Smooth muscle cell (in vitro differentiated cells): ENCODE data around the gene B3GNT4. TPM values are rescaled to one million over a fixed set of nuclear protein-coding genes. Genes with fewer than 3 reads are reported as not detected.
"Not testable (repeated sequence)": the region's sequence is repeated elsewhere in the genome, so short reads cannot be mapped to it uniquely, and the experiment has no call there.

Experiments used
- DNase-seq: peaks from one replicate; lab custom pipeline; 2025; ENCODE audit not compliant: unreplicated experiment; lab: John Stamatoyannopoulos, UW
- H2AFZ ChIP-seq: fragments of 200-600 bp; sonication (generic); 2 replicates; pipeline ENCODE4 v1.6.0; 2016; ENCODE audit warnings: antibody characterized with exemption, low read depth, mild to moderate bottlenecking
- H3F3A ChIP-seq: fragments of 200-600 bp; sonication (generic); 2 replicates; pipeline ENCODE4 v1.6.0; 2017; ENCODE audit warnings: antibody characterized with exemption, low read depth
- H3K27ac ChIP-seq: fragments of 200-600 bp; sonication (generic); 2 replicates; pipeline ENCODE4 v1.5.1; 2016; ENCODE audit warnings: low read depth, mild to moderate bottlenecking
- H3K27me3 ChIP-seq: fragments of 200-600 bp; sonication (generic); 2 replicates; pipeline ENCODE4 v1.6.1; 2016; ENCODE audit warnings: low read depth, mild to moderate bottlenecking
- H3K36me3 ChIP-seq: fragments of 200-600 bp; sonication (generic); 2 replicates; pipeline ENCODE4 v1.5.1; 2016; ENCODE audit warnings: low read depth
- H3K4me1 ChIP-seq: fragments of 200-600 bp; sonication (generic); 2 replicates; pipeline ENCODE4 v1.5.1; 2016; ENCODE audit warnings: low read depth
- H3K4me2 ChIP-seq: fragments of 200-600 bp; sonication (generic); 2 replicates; pipeline ENCODE4 v1.6.0; 2016; ENCODE audit warnings: mild to moderate bottlenecking
- H3K4me3 ChIP-seq: fragments of 200-600 bp; sonication (generic); 2 replicates; pipeline ENCODE4 v1.5.1; 2016; ENCODE audit warnings: mild to moderate bottlenecking
- H3K79me2 ChIP-seq: fragments of 200-600 bp; sonication (generic); 2 replicates; pipeline ENCODE4 v1.6.0; 2016; ENCODE audit warnings: low read depth, mild to moderate bottlenecking
- H3K9ac ChIP-seq: fragments of 200-600 bp; sonication (generic); 2 replicates; pipeline ENCODE4 v1.6.0; 2016; ENCODE audit warnings: low read depth
- H3K9me3 ChIP-seq: fragments of 200-600 bp; sonication (generic); replicated peaks from 2 replicates; pipeline ENCODE4 v1.5.1; 2016; ENCODE audit warnings: low read depth
- H4K20me1 ChIP-seq: fragments of 200-600 bp; sonication (generic); 2 replicates; pipeline ENCODE4 v1.6.0; 2016; ENCODE audit warnings: low read depth
- CTCF ChIP-seq: fragments of 200-600 bp; sonication (generic); IDR thresholded peaks from 2 replicates; pipeline ENCODE4 v1.5.1; 2017; ENCODE audit warnings: borderline replicate concordance, mild to moderate bottlenecking, antibody characterized with exemption; ENCODE audit not compliant: insufficient read depth, poor library complexity, severe bottlenecking
- WGBS: methylation state at CpG from one replicate; pipeline ENCODE4 v1.1.7; 2016; ENCODE audit warnings: low lambda C conversion rate; 5-methylcytosine and 5-hydroxymethylcytosine counted together
- polyA plus RNA-seq: library from polyadenylated mRNA; unstranded; fragments of >200 nt; fragmentation: Nextera tagmentation; extraction: Ambion mirVana; gene quantifications from 2 replicates; pipeline ENCODE4 v1.2.1, GENCODE V29; 2016
- small RNA-seq: library from RNA; depleted of rRNA; stranded (forward); fragments of <200 nt; gene quantifications from one replicate; pipeline ENCODE3, GENCODE V24; 2014
- total RNA-seq: library from RNA; depleted of rRNA; stranded (reverse); fragments of >200 nt; gene quantifications from 2 replicates; pipeline ENCODE4 v1.2.3, GENCODE V29; 2014

B3GNT4 gene
- total and polyA plus RNA-seq, 2 experiments from 2014 or later = 0.93 TPM; not detected in 1

GRCh38 chr12:122250047-122250446 lies 46.5 kb downstream of the B3GNT4 start:
- Histone ChIP-seq H2AFZ (no peak overlapping the region), H3K36me3 (no peaks in the 10 kb centered on the region)

GRCh38 chr12:122250536-122250935 lies 47.0 kb downstream of the B3GNT4 start:
- Histone ChIP-seq H3K4me3 (no peak overlapping the region), H3K79me2 (no peaks in the 10 kb centered on the region), H3F3A (no peaks in the 10 kb centered on the region), H3K27me3 (no peaks in the 10 kb centered on the region), H3K9ac (no peak overlapping the region), H2AFZ (no peak overlapping the region), H3K9me3 (no peaks in the 10 kb centered on the region), H3K4me2 (no peak overlapping the region), H4K20me1 (peaks cover 4% of the 10 kb centered on the region), H3K36me3 (no peaks in the 10 kb centered on the region), H3K4me1 (no peaks in the 10 kb centered on the region), H3K27ac (no peak overlapping the region)
- TF ChIP-seq CTCF = no peak
- 98% methylated on average over 8 of the region's 8 CpGs for WGBS
- no peak for DNase-seq

More at GRCh38 chr12:122250047-122250446, 46.5 kb downstream of the B3GNT4 start:
- no peak for TF ChIP-seq CTCF
- WGBS = 98% methylated on average over 6 of the region's 6 CpGs
- H3K9me3 ChIP-seq = peaks cover under 1% of the 10 kb centered on the region
- no peaks in the 10 kb centered on the region for H3K4me1 ChIP-seq
- no peaks in the 10 kb centered on the region for H3K27me3 ChIP-seq
- H3K4me2 ChIP-seq = no peak overlapping the region
- no peak overlapping the region for H3K9ac ChIP-seq
- no peak for DNase-seq
- no peak overlapping the region for H3K4me3 ChIP-seq
- no peaks in the 10 kb centered on the region for H3F3A ChIP-seq
- H3K27ac ChIP-seq = no peak overlapping the region
- H4K20me1 ChIP-seq = peaks cover 4% of the 10 kb centered on the region
- no peaks in the 10 kb centered on the region for H3K79me2 ChIP-seq

GRCh38 chr12:122258462-122258861 lies 55.0 kb downstream of the B3GNT4 start:
- H3K9me3 ChIP-seq, H3K4me3 ChIP-seq, H3K27me3 ChIP-seq, H4K20me1 ChIP-seq, H3K27ac ChIP-seq, H3K9ac ChIP-seq, H3F3A ChIP-seq, H3K4me1 ChIP-seq, H3K4me2 ChIP-seq, H2AFZ ChIP-seq, H3K36me3 ChIP-seq, DNase-seq, H3K79me2 ChIP-seq: not testable (repeated sequence)
- 95% methylated on average over 4 of the region's 4 CpGs for WGBS

Small RNA genes lying within 50 kb of the gene (small RNA-seq; reads per million reads assigned to genes)
- gene DIABLO = 1.9 reads per million, percentile 43 among the genes with 10 or more reads in this experiment

Other genes starting within 250 kb of the B3GNT4 start
- gene BCL7A, start 181.8 kb upstream of the B3GNT4 start, total RNA-seq = 2.7 and 4.3 TPM in 2 replicates
- 3.0 and 5.7 TPM in 2 replicates for gene BCL7A, start 181.8 kb upstream of the B3GNT4 start, polyA plus RNA-seq
- gene MLXIP, start 125.0 kb upstream of the B3GNT4 start, total RNA-seq = 7.6 and 11.8 TPM in 2 replicates
- gene MLXIP, start 125.0 kb upstream of the B3GNT4 start, polyA plus RNA-seq = 15.3 and 24.7 TPM in 2 replicates
- gene IL31, start 29.5 kb upstream of the B3GNT4 start, total RNA-seq = not detected in 2 replicates
- gene IL31, start 29.5 kb upstream of the B3GNT4 start, polyA plus RNA-seq = not detected in 2 replicates
- gene LRRC43, start 20.6 kb upstream of the B3GNT4 start, total RNA-seq = 1.3 TPM in 1 of 2 replicates, not detected in the other
- gene LRRC43, start 20.6 kb upstream of the B3GNT4 start, polyA plus RNA-seq = 0.38 and 0.77 TPM in 2 replicates
- 68.8 and 72.4 TPM in 2 replicates for gene DIABLO, start 22.3 kb downstream of the B3GNT4 start, total RNA-seq
- gene DIABLO, start 22.3 kb downstream of the B3GNT4 start, polyA plus RNA-seq = 76.2 and 82.6 TPM in 2 replicates
- gene VPS33A, start 62.8 kb downstream of the B3GNT4 start, total RNA-seq = 16.9 and 29.2 TPM in 2 replicates
- gene VPS33A, start 62.8 kb downstream of the B3GNT4 start, polyA plus RNA-seq = 23.5 and 28.5 TPM in 2 replicates
- 40.4 and 42.2 TPM in 2 replicates for gene CLIP1, start 219.0 kb downstream of the B3GNT4 start, total RNA-seq
- gene CLIP1, start 219.0 kb downstream of the B3GNT4 start, polyA plus RNA-seq = 15.3 and 24.0 TPM in 2 replicates